ENCODE measurements around the gene NTNG2.

NTNG2 gene

DNA sequence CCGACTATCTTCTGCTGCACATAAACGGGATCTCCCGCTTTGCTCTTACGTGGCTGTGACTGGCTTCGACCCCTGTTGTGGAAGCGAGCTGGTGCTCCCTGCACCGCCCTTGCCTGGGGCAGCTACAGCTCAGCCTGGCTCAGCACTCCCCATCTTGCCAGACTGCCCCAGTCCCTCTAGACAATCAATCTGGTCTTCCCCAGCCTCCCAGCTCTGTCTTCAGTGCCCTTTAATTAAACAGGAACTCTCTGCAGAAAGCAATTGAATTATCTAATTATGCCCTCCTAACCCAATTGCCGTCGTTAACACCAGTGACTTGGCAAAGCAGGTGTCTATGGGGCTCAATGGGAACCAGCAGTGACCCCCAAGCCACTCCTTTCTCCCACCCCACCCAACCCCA lies 18.9 kb upstream of the NTNG2 start:
- Mint-ChIP-seq H3K4me3 (peak overlapping the region in 1 of 3 experiments; percentile 18), H3K9me3 (no peaks in the 10 kb centered on the region), H3K27me3 (ENCODE audit: low read depth) (peaks cover 92% of the 10 kb centered on the region), H3K36me3 (ENCODE audit: low read depth) (no peaks in the 10 kb centered on the region), H3K4me1 (peaks cover 4% of the 10 kb centered on the region), H3K27ac (no peak overlapping the region)
- TF ChIP-seq, protein P1, sequence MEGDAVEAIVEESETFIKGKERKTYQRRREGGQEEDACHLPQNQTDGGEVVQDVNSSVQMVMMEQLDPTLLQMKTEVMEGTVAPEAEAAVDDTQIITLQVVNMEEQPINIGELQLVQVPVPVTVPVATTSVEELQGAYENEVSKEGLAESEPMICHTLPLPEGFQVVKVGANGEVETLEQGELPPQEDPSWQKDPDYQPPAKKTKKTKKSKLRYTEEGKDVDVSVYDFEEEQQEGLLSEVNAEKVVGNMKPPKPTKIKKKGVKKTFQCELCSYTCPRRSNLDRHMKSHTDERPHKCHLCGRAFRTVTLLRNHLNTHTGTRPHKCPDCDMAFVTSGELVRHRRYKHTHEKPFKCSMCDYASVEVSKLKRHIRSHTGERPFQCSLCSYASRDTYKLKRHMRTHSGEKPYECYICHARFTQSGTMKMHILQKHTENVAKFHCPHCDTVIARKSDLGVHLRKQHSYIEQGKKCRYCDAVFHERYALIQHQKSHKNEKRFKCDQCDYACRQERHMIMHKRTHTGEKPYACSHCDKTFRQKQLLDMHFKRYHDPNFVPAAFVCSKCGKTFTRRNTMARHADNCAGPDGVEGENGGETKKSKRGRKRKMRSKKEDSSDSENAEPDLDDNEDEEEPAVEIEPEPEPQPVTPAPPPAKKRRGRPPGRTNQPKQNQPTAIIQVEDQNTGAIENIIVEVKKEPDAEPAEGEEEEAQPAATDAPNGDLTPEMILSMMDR (IDR thresholded peaks at IDR 0.05; ENCODE audit: unreplicated experiment in 3 of 3), result no peak

DNA sequence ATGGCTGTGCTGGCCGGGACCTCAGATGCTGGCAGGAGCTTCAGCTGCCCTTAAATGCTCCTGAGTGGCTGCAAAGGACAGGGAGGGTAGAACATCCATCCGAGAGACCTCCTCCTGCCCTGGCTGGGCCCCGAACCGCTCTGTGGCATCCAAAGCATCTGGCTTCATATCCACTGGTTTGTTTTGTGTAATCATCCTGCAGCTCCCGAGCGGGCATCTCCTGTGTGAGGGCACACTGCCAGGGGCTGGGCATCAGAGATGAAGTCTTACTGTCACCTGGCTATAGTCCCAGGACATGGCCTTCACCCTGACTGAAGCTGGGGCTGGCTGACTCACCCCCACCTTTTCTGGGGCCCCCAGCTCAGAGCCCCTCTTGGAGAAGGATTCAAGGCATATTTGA lies 18.5 kb upstream of the NTNG2 start:
- H3K27ac Mint-ChIP-seq, result no peak overlapping the region
- peaks cover 4% of the 10 kb centered on the region for H3K4me1 Mint-ChIP-seq
- H3K9me3 Mint-ChIP-seq, result no peaks in the 10 kb centered on the region
- peaks cover 92% of the 10 kb centered on the region for H3K27me3 Mint-ChIP-seq (ENCODE audit: low read depth)
- H3K36me3 Mint-ChIP-seq (ENCODE audit: low read depth), result no peaks in the 10 kb centered on the region
- no peak overlapping the region for H3K4me3 Mint-ChIP-seq
- TF ChIP-seq, protein P1 (IDR thresholded peaks at IDR 0.05; ENCODE audit: unreplicated experiment in 3 of 3), result no peak

- Mint-ChIP-seq H3K27me3 (ENCODE audit: low read depth) (peaks cover 93% of the 10 kb centered on the region), H3K27ac (no peak overlapping the region), H3K4me1 (peaks cover 4% of the 10 kb centered on the region), H3K4me3 (no peak overlapping the region), H3K36me3 (ENCODE audit: low read depth) (no peaks in the 10 kb centered on the region), H3K9me3 (no peaks in the 10 kb centered on the region)
- TF ChIP-seq, protein P1 (IDR thresholded peaks at IDR 0.05; ENCODE audit: unreplicated experiment in 3 of 3), result no peak
Observed at GRCh38 chr9:132144708-132145365, 17.0 kb upstream of the NTNG2 start.

- Mint-ChIP-seq H3K4me3 (no peak overlapping the region), H3K27ac (no peak overlapping the region), H3K36me3 (ENCODE audit: low read depth) (no peaks in the 10 kb centered on the region), H3K4me1 (peaks cover 4% of the 10 kb centered on the region), H3K9me3 (no peaks in the 10 kb centered on the region), H3K27me3 (ENCODE audit: low read depth) (peaks cover 91% of the 10 kb centered on the region)
- TF ChIP-seq, protein P1 (IDR thresholded peaks at IDR 0.05; ENCODE audit: unreplicated experiment in 3 of 3), result no peak
Observed at GRCh38 chr9:132146039-132146438, 15.8 kb upstream of the NTNG2 start.

- no peak overlapping the region for H3K27ac Mint-ChIP-seq
- no peaks in the 10 kb centered on the region for H3K36me3 Mint-ChIP-seq (ENCODE audit: low read depth)
Observed at GRCh38 chr9:132146575-132146974, 15.3 kb upstream of the NTNG2 start.

More at GRCh38 chr9:132146575-132146974, 15.3 kb upstream of the NTNG2 start:
- no peaks in the 10 kb centered on the region for H3K4me1 Mint-ChIP-seq
- H3K4me3 Mint-ChIP-seq, result no peak overlapping the region
- no peaks in the 10 kb centered on the region for H3K9me3 Mint-ChIP-seq
- peaks cover 89% of the 10 kb centered on the region for H3K27me3 Mint-ChIP-seq (ENCODE audit: low read depth)
- TF ChIP-seq, protein P1 (IDR thresholded peaks at IDR 0.05; ENCODE audit: unreplicated experiment in 3 of 3), result no peak

Measured in nephron (organoid).